Endothelial cell of umbilical vein (primary cell): ENCODE results near the gene PSMB8. TPM values are rescaled to one million over a fixed set of nuclear protein-coding genes. Genes with fewer than 3 reads are reported as not detected.

Experiments used
- BruUV-seq: library from RNA; stranded (reverse); fragments of 400-500 nt; replicated peaks from 2 replicates; lab custom pipeline; 2021; lab: Mats Ljungman, UMichigan
- CTCF ChIA-PET: fragments of 300-600, 350-600 bp; sonication (Branson Sonifier 250); formaldehyde crosslinking; loops from one replicate; lab custom pipeline; 2021; ENCODE audit warnings: antibody characterized with exemption, inconsistent platforms; lab: Charles Lee
- POLR2A ChIA-PET: fragments of 300-600, 350-600 bp; sonication (Branson Sonifier 250); formaldehyde crosslinking; loops from one replicate; lab custom pipeline; 2021; ENCODE audit warnings: antibody characterized with exemption, inconsistent platforms; lab: Charles Lee
- DNase-seq: peaks from one replicate; pipeline ENCODE4 v3.0.0-alpha.2; 2011; ENCODE audit warnings: low read depth, low spot score
- FAIRE-seq: peaks from 2 replicates; lab custom pipeline; 2011; peaks lifted over from hg19 to GRCh38; lab: Jason Lieb, UNC
- H2AFZ ChIP-seq: 2 replicates; pipeline ENCODE4 v1.6.0; 2012; ENCODE audit warnings: low read depth, low read length, control low read depth, inconsistent platforms
- H3K27ac ChIP-seq: 2 replicates; pipeline ENCODE4 v1.5.1; 2011; ENCODE audit warnings: low read depth, mild to moderate bottlenecking, control low read depth, low read length, moderate library complexity; ENCODE audit not compliant: insufficient read depth
- H3K27me3 ChIP-seq, 2 experiments: 2 replicates each; pipeline versions ENCODE4 v1.6.0 to v1.6.1; 2011; ENCODE audit warnings: low read length in 2 of 2, mixed read lengths in 1 of 2; ENCODE audit not compliant: control insufficient read depth in 2 of 2, insufficient read depth in 2 of 2
- H3K36me3 ChIP-seq, 2 experiments: 2 replicates in 1 of 2; 3 replicates in 1 of 2; pipeline ENCODE4 v1.5.1; 2011; ENCODE audit warnings: low read length in 2 of 2, mild to moderate bottlenecking in 1 of 2, moderate library complexity in 1 of 2; ENCODE audit not compliant: control insufficient read depth in 2 of 2, insufficient read depth in 2 of 2; ENCODE audit errors: extremely low read depth in 1 of 2
- H3K4me1 ChIP-seq: 3 replicates; pipeline ENCODE4 v1.5.1; 2011; ENCODE audit warnings: mild to moderate bottlenecking, low read length; ENCODE audit not compliant: control insufficient read depth, insufficient read depth; ENCODE audit errors: extremely low read depth
- H3K4me2 ChIP-seq: 2 replicates; pipeline ENCODE4 v1.6.1; 2011; ENCODE audit warnings: low read length, control low read depth, mixed read lengths; ENCODE audit not compliant: insufficient read depth
- H3K4me3 ChIP-seq, 3 experiments: fragments of 200-600 bp in 1 of 3; sonication (generic), shearing (Covaris generic) in 1 of 3; replicated peaks in 1 of 3; 2 replicates each; pipeline ENCODE4 v1.5.1; 2011 to 2016; ENCODE audit warnings: control low read depth in 3 of 3, low read length in 3 of 3, mild to moderate bottlenecking in 2 of 3, inconsistent platforms in 1 of 3, low read depth in 1 of 3, moderate library complexity in 1 of 3; ENCODE audit not compliant: insufficient read depth in 1 of 3
- H3K79me2 ChIP-seq: 2 replicates; pipeline ENCODE4 v1.6.0; 2012; ENCODE audit warnings: low read length, inconsistent platforms; ENCODE audit not compliant: control insufficient read depth, insufficient read depth
- H3K9ac ChIP-seq: replicated peaks from 2 replicates; pipeline ENCODE3; 2011; ENCODE audit warnings: low read length, control low read depth; ENCODE audit not compliant: insufficient read depth; ENCODE audit errors: extremely low read depth
- H3K9me1 ChIP-seq: replicated peaks from 3 replicates; pipeline ENCODE4 v1.6.0; 2011; ENCODE audit warnings: mild to moderate bottlenecking, low read length; ENCODE audit not compliant: control insufficient read depth, insufficient read depth; ENCODE audit errors: extremely low read depth
- H3K9me3 ChIP-seq: replicated peaks from 2 replicates; pipeline ENCODE4 v1.5.1; 2012; ENCODE audit warnings: low read length, inconsistent platforms; ENCODE audit not compliant: control insufficient read depth, insufficient read depth
- H4K20me1 ChIP-seq: replicated peaks from 2 replicates; pipeline ENCODE3; 2011; ENCODE audit warnings: mild to moderate bottlenecking, low read length; ENCODE audit not compliant: control insufficient read depth, insufficient read depth; ENCODE audit errors: extremely low read depth
- EZH2 ChIP-seq: IDR thresholded peaks from 2 replicates; pipeline ENCODE4 v1.6.1; 2012; ENCODE audit warnings: borderline replicate concordance, low read depth, mild to moderate bottlenecking, moderate library complexity, low read length, inconsistent platforms; ENCODE audit not compliant: severe bottlenecking
- FOS ChIP-seq: IDR thresholded peaks from 2 replicates; pipeline ENCODE4 v1.6.1; 2011; ENCODE audit warnings: mild to moderate bottlenecking, low read length, moderate library complexity, borderline replicate concordance; ENCODE audit not compliant: insufficient read depth
- GATA2 ChIP-seq: IDR thresholded peaks from 2 replicates; pipeline ENCODE4 v1.7.0; 2011; ENCODE audit warnings: low read depth, mild to moderate bottlenecking, moderate library complexity, mixed read lengths, low read length; ENCODE audit not compliant: insufficient read length, insufficient read depth
- JUN ChIP-seq: IDR thresholded peaks from 2 replicates; pipeline ENCODE4 v1.6.1; 2011; ENCODE audit warnings: borderline replicate concordance, low read depth; ENCODE audit not compliant: insufficient read length, insufficient read depth
- MYC ChIP-seq: IDR thresholded peaks from one replicate; pipeline ENCODE4 v1.6.1; 2011; ENCODE audit warnings: mild to moderate bottlenecking, low read depth, low read length
- POLR2A ChIP-seq: IDR thresholded peaks from 2 replicates; pipeline ENCODE4 v1.6.1; 2012; ENCODE audit warnings: low read depth, mild to moderate bottlenecking, control low read depth, low read length
- POLR2AphosphoS5 ChIP-seq: IDR thresholded peaks from 2 replicates; pipeline ENCODE4 v1.6.1; 2012; ENCODE audit warnings: low read depth, mild to moderate bottlenecking, control low read depth, low read length, moderate library complexity; ENCODE audit not compliant: insufficient read depth
- dilution Hi-C: fragments of 300-500 bp; cut with MboI; formaldehyde crosslinking; loops from one replicate; pipeline ENCODE4 v1.15.0; 2019; ENCODE audit warnings: low sequenced_read_pairs; ENCODE audit not compliant: extremely low pct_ligation_motif_present
- intact Hi-C: fragments of 100-400 bp; cut with micrococcal nuclease; formaldehyde crosslinking; loops from one replicate; pipeline ENCODE4 v1.10.0; 2022
- polyA plus RNA-seq, 4 experiments: library from polyadenylated mRNA; depleted of rRNA in 3 of 4; stranded (reverse) in 3 of 4; unstranded in 1 of 4; fragments of >200 nt; gene quantifications; 2 replicates each; pipeline versions ENCODE4 v1.2.1 to v1.2.3, GENCODE V29; 2011 to 2012; ENCODE audit warnings: missing spikeins in 1 of 4
- total RNA-seq: library from RNA; stranded (reverse); gene quantifications from 2 replicates; pipeline ENCODE4 v1.2.3, GENCODE V29; 2021
- TF ChIP-seq, protein P1 (sequence below), 2 donors: IDR thresholded peaks; 1 replicate in 1 of 2; 2 replicates in 1 of 2; pipeline ENCODE4 v1.5.1; 2011; ENCODE audit warnings: low read length in 2 of 2, mild to moderate bottlenecking in 2 of 2, moderate library complexity in 2 of 2, control low read depth in 1 of 2, inconsistent platforms in 1 of 2, low read depth in 1 of 2; ENCODE audit not compliant: insufficient read depth in 1 of 2; ENCODE audit errors: extremely low read depth in 1 of 2
- TF ChIP-seq, protein P2 (sequence below): IDR thresholded peaks from 2 replicates; pipeline ENCODE4 v1.6.1; 2011; ENCODE audit not compliant: insufficient read depth, insufficient read length

The PSMB8 gene
- total and polyA plus RNA-seq, 2 donors (not counting 3 experiments of a cell fraction or from before 2014, with no cell fraction given): 40.1 to 49.4 TPM

DNA sequence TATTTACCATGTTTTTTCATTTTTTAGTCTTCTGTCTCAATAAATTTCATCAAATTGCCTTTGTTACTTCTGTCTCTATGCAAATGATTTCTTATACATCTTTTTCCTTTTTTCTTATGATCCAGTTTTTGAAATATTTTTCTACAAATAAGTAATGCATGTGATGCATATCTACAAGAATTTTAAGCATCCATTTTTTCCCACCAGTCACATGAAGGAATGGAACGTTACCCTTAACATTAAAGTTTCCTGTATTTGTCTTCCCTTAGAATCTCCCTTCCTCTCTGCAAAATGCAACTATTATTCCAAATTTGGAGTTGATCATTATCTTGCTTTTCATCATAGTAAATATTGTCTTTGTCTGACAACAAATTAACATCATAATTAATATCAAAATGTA is 45.7 kb upstream of the PSMB8 start:
- Histone ChIP-seq H3K4me3 (no peak overlapping the region), H2AFZ (no peak overlapping the region), H3K9ac (no peak overlapping the region), H3K79me2 (no peaks in the 10 kb centered on the region), H4K20me1 (no peaks in the 10 kb centered on the region), H3K27me3 (peaks cover 3 to 10% of the 10 kb centered on the region in 2 experiments), H3K9me1 (no peaks in the 10 kb centered on the region), H3K4me1 (peaks cover 7% of the 10 kb centered on the region), H3K36me3 (no peaks in the 10 kb centered on the region), H3K27ac (no peak overlapping the region), H3K4me2 (no peak overlapping the region), H3K9me3 (no peaks in the 10 kb centered on the region)
- intact Hi-C loops (loop anchor here (5.0 to 10.0 kb wide), 2 partner anchors 43 to 355 kb away; no protein-coding TSS in a partner anchor), dilution Hi-C loops (no loop called here)
- ChIA-PET CTCF (interaction anchor here (0.7 to 9.4 kb wide), 4 partner anchors 18 to 96 kb away, joined by 3 to 192 read pairs (median 10); no protein-coding TSS in a partner anchor), POLR2A (interaction anchor here (1.0 kb wide), 1 partner anchor 82 kb away, joined by 6 read pairs; no protein-coding TSS in a partner anchor)
- TF ChIP-seq EZH2: no peak
- no peak for TF ChIP-seq FOS
- TF ChIP-seq POLR2A: no peak
- TF ChIP-seq MYC: no peak
- TF ChIP-seq POLR2AphosphoS5: no peak
- TF ChIP-seq, protein P1, sequence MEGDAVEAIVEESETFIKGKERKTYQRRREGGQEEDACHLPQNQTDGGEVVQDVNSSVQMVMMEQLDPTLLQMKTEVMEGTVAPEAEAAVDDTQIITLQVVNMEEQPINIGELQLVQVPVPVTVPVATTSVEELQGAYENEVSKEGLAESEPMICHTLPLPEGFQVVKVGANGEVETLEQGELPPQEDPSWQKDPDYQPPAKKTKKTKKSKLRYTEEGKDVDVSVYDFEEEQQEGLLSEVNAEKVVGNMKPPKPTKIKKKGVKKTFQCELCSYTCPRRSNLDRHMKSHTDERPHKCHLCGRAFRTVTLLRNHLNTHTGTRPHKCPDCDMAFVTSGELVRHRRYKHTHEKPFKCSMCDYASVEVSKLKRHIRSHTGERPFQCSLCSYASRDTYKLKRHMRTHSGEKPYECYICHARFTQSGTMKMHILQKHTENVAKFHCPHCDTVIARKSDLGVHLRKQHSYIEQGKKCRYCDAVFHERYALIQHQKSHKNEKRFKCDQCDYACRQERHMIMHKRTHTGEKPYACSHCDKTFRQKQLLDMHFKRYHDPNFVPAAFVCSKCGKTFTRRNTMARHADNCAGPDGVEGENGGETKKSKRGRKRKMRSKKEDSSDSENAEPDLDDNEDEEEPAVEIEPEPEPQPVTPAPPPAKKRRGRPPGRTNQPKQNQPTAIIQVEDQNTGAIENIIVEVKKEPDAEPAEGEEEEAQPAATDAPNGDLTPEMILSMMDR (IDR thresholded peaks at IDR 0.05; ENCODE audit: extremely low read depth in 1 of 2, insufficient read depth in 1 of 2, low read depth in 1 of 2, low read length in 2 of 2): no peak
- TF ChIP-seq GATA2: no peak
- no peak for TF ChIP-seq JUN
- TF ChIP-seq, protein P2, sequence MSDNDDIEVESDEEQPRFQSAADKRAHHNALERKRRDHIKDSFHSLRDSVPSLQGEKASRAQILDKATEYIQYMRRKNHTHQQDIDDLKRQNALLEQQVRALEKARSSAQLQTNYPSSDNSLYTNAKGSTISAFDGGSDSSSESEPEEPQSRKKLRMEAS: no peak
- FAIRE-seq (peak; percentile 59), DNase-seq (peak; percentile 8)
- BruUV-seq: no TSS peak
